Measurements from ENCODE around the gene ASB1. TPM values are rescaled to one million over a fixed set of nuclear protein-coding genes. Genes with fewer than 3 reads are reported as not detected.

Gene ASB1
- total RNA-seq, 2 experiments from 2014 or later: 31.7 to 33.4 TPM

GRCh38 chr2:238387332-238387731, 39.4 kb upstream of the ASB1 start:
- CTCF ChIA-PET: interaction anchor here (1.1 to 1.2 kb wide), 2 partner anchors 10 to 16 kb away, joined by 3 read pairs; no protein-coding TSS in a partner anchor
- Mint-ChIP-seq H3K36me3 (ENCODE audit: low read depth) (peaks cover 4% of the 10 kb centered on the region), H3K4me3 (no peak overlapping the region), H3K9me3 (ENCODE audit: low read depth) (no peaks in the 10 kb centered on the region), H3K4me1 (no peaks in the 10 kb centered on the region), H3K27ac (no peak overlapping the region), H3K27me3 (no peaks in the 10 kb centered on the region)
- intact Hi-C loops (cut with DNase I, micrococcal nuclease): no loop called here
- no peak for ATAC-seq
- POLR2A ChIA-PET: no interaction called here
- DNase-seq: no peak

GRCh38 chr2:238388794-238389193, 37.9 kb upstream of the ASB1 start:
- Mint-ChIP-seq H3K27ac (no peak overlapping the region), H3K9me3 (ENCODE audit: low read depth) (no peaks in the 10 kb centered on the region), H3K27me3 (no peaks in the 10 kb centered on the region), H3K4me1 (no peaks in the 10 kb centered on the region), H3K36me3 (ENCODE audit: low read depth) (no peaks in the 10 kb centered on the region), H3K4me3 (no peak overlapping the region)
- ATAC-seq: no peak
- no peak for DNase-seq
- intact Hi-C loops (cut with DNase I, micrococcal nuclease): no loop called here
- POLR2A ChIA-PET: no interaction called here
- CTCF ChIA-PET: interaction anchor here (0.6 kb wide), 1 partner anchor 184 kb away, joined by 3 read pairs; no protein-coding TSS in a partner anchor

GRCh38 chr2:238389988-238390589, 36.6 kb upstream of the ASB1 start:
- Mint-ChIP-seq H3K36me3 (ENCODE audit: low read depth) (no peaks in the 10 kb centered on the region), H3K27me3 (no peaks in the 10 kb centered on the region), H3K9me3 (ENCODE audit: low read depth) (no peaks in the 10 kb centered on the region), H3K4me1 (no peaks in the 10 kb centered on the region), H3K27ac (no peak overlapping the region), H3K4me3 (no peak overlapping the region)
- DNase-seq (no peak), ATAC-seq (no peak)
- POLR2A ChIA-PET: no interaction called here
- CTCF ChIA-PET: no interaction called here
- intact Hi-C loops (cut with DNase I, micrococcal nuclease): no loop called here

GRCh38 chr2:238391042-238391689, 35.6 kb upstream of the ASB1 start:
- Mint-ChIP-seq H3K4me3 (no peak overlapping the region), H3K27me3 (no peaks in the 10 kb centered on the region), H3K36me3 (ENCODE audit: low read depth) (no peaks in the 10 kb centered on the region), H3K4me1 (no peaks in the 10 kb centered on the region), H3K27ac (no peak overlapping the region), H3K9me3 (ENCODE audit: low read depth) (no peaks in the 10 kb centered on the region)
- DNase-seq (no peak), ATAC-seq (no peak)
- CTCF ChIA-PET: interaction anchor here (0.5 kb wide), 1 partner anchor 31 kb away, joined by 3 read pairs; no protein-coding TSS in a partner anchor
- intact Hi-C loops (cut with DNase I, micrococcal nuclease): no loop called here
- POLR2A ChIA-PET: no interaction called here

GRCh38 chr2:238396663-238397062, 30.1 kb upstream of the ASB1 start:
- H3K4me1 Mint-ChIP-seq: no peaks in the 10 kb centered on the region
- H3K27ac Mint-ChIP-seq: no peak overlapping the region
- ATAC-seq (no peak), DNase-seq (no peak)
- no peaks in the 10 kb centered on the region for H3K27me3 Mint-ChIP-seq
- peaks cover 2% of the 10 kb centered on the region for H3K36me3 Mint-ChIP-seq (ENCODE audit: low read depth)
- no peak overlapping the region for H3K4me3 Mint-ChIP-seq
- CTCF ChIA-PET: no interaction called here
- intact Hi-C loops (cut with DNase I, micrococcal nuclease): no loop called here
- H3K9me3 Mint-ChIP-seq (ENCODE audit: low read depth): no peaks in the 10 kb centered on the region
- POLR2A ChIA-PET: no interaction called here

- no peaks in the 10 kb centered on the region for H3K27me3 Mint-ChIP-seq
- DNase-seq: no peak
- no peak overlapping the region for H3K4me3 Mint-ChIP-seq
- no peak overlapping the region for H3K27ac Mint-ChIP-seq
- H3K9me3 Mint-ChIP-seq (ENCODE audit: low read depth): no peaks in the 10 kb centered on the region
- POLR2A ChIA-PET: no interaction called here
- CTCF ChIA-PET: no interaction called here
- no peaks in the 10 kb centered on the region for H3K4me1 Mint-ChIP-seq
- peaks cover 2% of the 10 kb centered on the region for H3K36me3 Mint-ChIP-seq (ENCODE audit: low read depth)
- no peak for ATAC-seq
- intact Hi-C loops (cut with DNase I, micrococcal nuclease): no loop called here
These were observed 29.4 kb upstream of the ASB1 start for GRCh38 chr2:238397356-238397755.

- Mint-ChIP-seq H3K36me3 (ENCODE audit: low read depth) (peaks cover 2% of the 10 kb centered on the region), H3K4me3 (no peak overlapping the region), H3K27ac (no peak overlapping the region), H3K9me3 (ENCODE audit: low read depth) (no peaks in the 10 kb centered on the region), H3K4me1 (no peaks in the 10 kb centered on the region), H3K27me3 (no peaks in the 10 kb centered on the region)
- intact Hi-C loops (cut with DNase I, micrococcal nuclease): no loop called here
- CTCF ChIA-PET: no interaction called here
- DNase-seq (no peak), ATAC-seq (no peak)
- POLR2A ChIA-PET: no interaction called here
These were observed 28.1 kb upstream of the ASB1 start for GRCh38 chr2:238398577-238398976.

GRCh38 chr2:238399094-238399493, 27.6 kb upstream of the ASB1 start:
- DNase-seq (no peak), ATAC-seq (no peak)
- peaks cover 2% of the 10 kb centered on the region for H3K36me3 Mint-ChIP-seq (ENCODE audit: low read depth)
- H3K4me1 Mint-ChIP-seq: no peaks in the 10 kb centered on the region
- intact Hi-C loops (cut with DNase I, micrococcal nuclease): no loop called here
- no peak overlapping the region for H3K27ac Mint-ChIP-seq
- H3K27me3 Mint-ChIP-seq: no peaks in the 10 kb centered on the region
- H3K4me3 Mint-ChIP-seq: no peak overlapping the region
- POLR2A ChIA-PET: no interaction called here
- CTCF ChIA-PET: no interaction called here
- H3K9me3 Mint-ChIP-seq (ENCODE audit: low read depth): no peaks in the 10 kb centered on the region

GRCh38 chr2:238401551-238401950, 25.2 kb upstream of the ASB1 start:
- DNase-seq (no peak), ATAC-seq (no peak)
- no peaks in the 10 kb centered on the region for H3K9me3 Mint-ChIP-seq (ENCODE audit: low read depth)
- peaks cover 2% of the 10 kb centered on the region for H3K36me3 Mint-ChIP-seq (ENCODE audit: low read depth)
- intact Hi-C loops (cut with DNase I, micrococcal nuclease): no loop called here
- no peaks in the 10 kb centered on the region for H3K4me1 Mint-ChIP-seq
- no peak overlapping the region for H3K27ac Mint-ChIP-seq
- no peaks in the 10 kb centered on the region for H3K27me3 Mint-ChIP-seq
- ChIA-PET CTCF (interaction anchor here (1.5 kb wide), 1 partner anchor 31 kb away, joined by 4 read pairs; no protein-coding TSS in a partner anchor), POLR2A (no interaction called here)
- no peak overlapping the region for H3K4me3 Mint-ChIP-seq

- ATAC-seq (no peak), DNase-seq (no peak)
- no peak overlapping the region for H3K27ac Mint-ChIP-seq
- ChIA-PET POLR2A (no interaction called here), CTCF (no interaction called here)
- no peaks in the 10 kb centered on the region for H3K27me3 Mint-ChIP-seq
- peaks cover 2% of the 10 kb centered on the region for H3K36me3 Mint-ChIP-seq (ENCODE audit: low read depth)
- H3K4me1 Mint-ChIP-seq: no peaks in the 10 kb centered on the region
- no peak overlapping the region for H3K4me3 Mint-ChIP-seq
- intact Hi-C loops (cut with DNase I, micrococcal nuclease): no loop called here
- no peaks in the 10 kb centered on the region for H3K9me3 Mint-ChIP-seq (ENCODE audit: low read depth)
These were observed 22.9 kb upstream of the ASB1 start for GRCh38 chr2:238403632-238404405.

- CTCF ChIA-PET: interaction anchor here (0.7 kb wide), 1 partner anchor 284 kb away, joined by 3 read pairs; no protein-coding TSS in a partner anchor
- POLR2A ChIA-PET: no interaction called here
- H3K4me1 Mint-ChIP-seq: no peaks in the 10 kb centered on the region
- no peaks in the 10 kb centered on the region for H3K27me3 Mint-ChIP-seq
- DNase-seq (no peak), ATAC-seq (no peak)
- no peak overlapping the region for H3K27ac Mint-ChIP-seq
- H3K4me3 Mint-ChIP-seq: no peak overlapping the region
- intact Hi-C loops (cut with DNase I, micrococcal nuclease): no loop called here
- no peaks in the 10 kb centered on the region for H3K9me3 Mint-ChIP-seq (ENCODE audit: low read depth)
- H3K36me3 Mint-ChIP-seq (ENCODE audit: low read depth): peaks cover 2% of the 10 kb centered on the region
These were observed 22.1 kb upstream of the ASB1 start for GRCh38 chr2:238404406-238405216.

Data from activated CD4-positive, alpha-beta T cell treated with anti-CD3 and anti-CD28 coated beads for 36 hours (primary cell).